ENCODE measurements around the gene TPD52L3.

TPD52L3 gene

GRCh38 chr9:6328103-6328502 is at the start of gene TPD52L3:
Gene TPD52L3 (plus strand): TSS chr9:6328375. CDS start chr9:6328596, 221 bp downstream.
- no peak for DNase-seq (ENCODE audit: low read depth in 3 of 3)

GRCh38 chr9:6301858-6302257 is 26.3 kb upstream of the TPD52L3 start:
- no peak for DNase-seq (ENCODE audit: low read depth in 3 of 3)

- no peak for DNase-seq (ENCODE audit: low read depth in 3 of 3)
Observed at GRCh38 chr9:6302417-6302816, 25.8 kb upstream of the TPD52L3 start.

GRCh38 chr9:6304232-6304631 is 23.9 kb upstream of the TPD52L3 start:
- DNase-seq (ENCODE audit: low read depth in 3 of 3) = no peak

GRCh38 chr9:6305954-6306563 is 22.1 kb upstream of the TPD52L3 start:
- no peak for DNase-seq (ENCODE audit: low read depth in 3 of 3)

- no peak for DNase-seq (ENCODE audit: low read depth in 3 of 3)
Observed at GRCh38 chr9:6307551-6308096, 20.6 kb upstream of the TPD52L3 start.

- no peak for DNase-seq (ENCODE audit: low read depth in 3 of 3)
Observed at GRCh38 chr9:6330958-6331634, 2.9 kb downstream of the TPD52L3 start.

- no peak for DNase-seq (ENCODE audit: low read depth in 3 of 3)
Observed at GRCh38 chr9:6334305-6334704, 6.1 kb downstream of the TPD52L3 start.

- no peak for DNase-seq (ENCODE audit: low read depth in 3 of 3)
Observed at GRCh38 chr9:6348766-6349165, 20.6 kb downstream of the TPD52L3 start.

- no peak for DNase-seq (ENCODE audit: low read depth in 3 of 3)
Observed at GRCh38 chr9:6351737-6352136, 23.6 kb downstream of the TPD52L3 start.

GRCh38 chr9:6354072-6354686 is 26.0 kb downstream of the TPD52L3 start:
- no peak for DNase-seq (ENCODE audit: low read depth in 3 of 3)

GRCh38 chr9:6355728-6356127 is 27.6 kb downstream of the TPD52L3 start:
- no peak for DNase-seq (ENCODE audit: low read depth in 3 of 3)

- DNase-seq (ENCODE audit: low read depth in 3 of 3) = no peak
Observed at GRCh38 chr9:6356441-6356840, 28.3 kb downstream of the TPD52L3 start.

- DNase-seq (ENCODE audit: low read depth in 3 of 3) = no peak
Observed at GRCh38 chr9:6356904-6357303, 28.7 kb downstream of the TPD52L3 start.

GRCh38 chr9:6367128-6367890 is 39.1 kb downstream of the TPD52L3 start:
- DNase-seq (ENCODE audit: low read depth in 3 of 3) = no peak

GRCh38 chr9:6368831-6369230 is 40.7 kb downstream of the TPD52L3 start:
- no peak for DNase-seq (ENCODE audit: low read depth in 3 of 3)
